Kidney (tissue), 14 donors: ENCODE data around the gene FMO1. TPM values are rescaled to one million over a fixed set of nuclear protein-coding genes. Genes with fewer than 3 reads are reported as not detected.

Source experiments
- DNase-seq, 5 donors: peaks; one replicate each; pipeline ENCODE4 v3.0.0-alpha.2; 2013 to 2020
- FAIRE-seq: peaks from 2 replicates; lab custom pipeline; 2012; peaks lifted over from hg19 to GRCh38; lab: Jason Lieb, UNC
- H3K27ac ChIP-seq, 2 donors: one replicate each; pipeline ENCODE4 v1.7.0; 2013; ENCODE audit warnings: low read depth in 2 of 2, low read length in 2 of 2, inconsistent platforms in 1 of 2
- H3K27me3 ChIP-seq: one replicate; pipeline ENCODE4 v1.7.1; 2013; ENCODE audit warnings: low read length, inconsistent platforms; ENCODE audit not compliant: control insufficient read depth, insufficient read depth
- H3K36me3 ChIP-seq, 3 donors: one replicate each; pipeline versions ENCODE4 v1.7.0 to v1.7.1; 2013; ENCODE audit warnings: low read length in 3 of 3, control low read depth in 1 of 3, inconsistent platforms in 1 of 3; ENCODE audit not compliant: insufficient read depth in 3 of 3, control insufficient read depth in 2 of 3
- H3K4me1 ChIP-seq, 3 donors: one replicate each; pipeline versions ENCODE4 v1.7.0 to v1.7.1; 2013; ENCODE audit warnings: low read length in 3 of 3, inconsistent platforms in 1 of 3, low read depth in 1 of 3; ENCODE audit not compliant: control insufficient read depth in 2 of 3, insufficient read depth in 2 of 3
- H3K4me3 ChIP-seq, 3 donors: one replicate each; pipeline versions ENCODE4 v1.7.0 to v1.8.1; 2013; ENCODE audit warnings: low read length in 3 of 3, control low read depth in 1 of 3, inconsistent platforms in 1 of 3
- H3K9ac ChIP-seq, 3 donors: one replicate each; pipeline versions ENCODE4 v1.7.0 to v1.7.1; 2013; ENCODE audit warnings: low read length in 3 of 3, control low read depth in 1 of 3, inconsistent platforms in 1 of 3
- H3K9me3 ChIP-seq, 3 donors: one replicate each; pipeline versions ENCODE4 v1.7.0 to v1.7.1; 2013; ENCODE audit warnings: low read length in 3 of 3, control low read depth in 1 of 3, inconsistent platforms in 1 of 3; ENCODE audit not compliant: control insufficient read depth in 2 of 3, insufficient read depth in 1 of 3
- intact Hi-C: fragments of 100-400 bp; cut with DNase I; formaldehyde crosslinking; loops from one replicate; pipeline ENCODE4 v1.11.1; 2022
- polyA plus RNA-seq: library from polyadenylated mRNA; stranded (reverse); fragments of 350-450 nt; fragmentation: Illumina TruSeq; extraction: RNeasy Lipid Tissue Mini Kit (QIAGEN cat#74804); gene quantifications from one replicate; pipeline ENCODE4 v1.2.3, GENCODE V29; 2014; ENCODE audit warnings: low read depth, low replicate concordance; ENCODE audit not compliant: insufficient read depth
- total RNA-seq: library from RNA; stranded (reverse); fragmentation: NEBNext Ultra II Directional; extraction: Animal tissue kit (Norgen Biotek cat#: 25700); gene quantifications from one replicate; pipeline ENCODE4 v1.2.1, GENCODE V29; 2021
- TF ChIP-seq, protein P1 (sequence below): IDR thresholded peaks from 3 replicates; pipeline ENCODE4 v1.5.1; 2012; ENCODE audit warnings: mild to moderate bottlenecking, moderate library complexity, borderline replicate concordance; ENCODE audit not compliant: insufficient read depth; ENCODE audit errors: extremely low read depth
- donor health status: control.
- donor health status: control.
- donor health status: control.
- donor health status: control.
- donor health status: control.
- donor health status: DM: yes; HTN: yes; CAD: no.
- donor health status: Normal renal cell carcinoma (clear cell type).

The FMO1 gene
- total and polyA plus RNA-seq, 2 donors from 2014 or later, result 16.5 to 116 TPM

DNA sequence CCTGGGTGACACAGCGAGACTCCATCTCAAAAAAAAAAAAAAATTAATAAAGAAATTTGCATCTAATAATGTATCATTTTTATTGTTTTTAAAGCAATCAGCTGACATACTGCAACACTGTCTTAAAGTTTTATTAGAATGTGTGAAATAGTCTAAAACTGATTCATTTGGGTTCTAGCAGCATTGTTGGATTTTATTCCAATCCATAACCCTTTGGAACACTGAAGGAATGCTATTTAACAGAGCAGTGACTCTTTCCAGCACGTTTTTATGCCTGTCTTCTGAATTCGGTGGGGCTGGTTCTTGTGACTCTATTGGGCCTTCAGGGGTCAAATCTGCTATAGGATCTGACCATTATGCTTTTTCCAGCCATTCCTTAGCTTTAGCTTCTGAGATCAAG, 47.5 kb downstream of the FMO1 start:
- TF ChIP-seq, protein P1, sequence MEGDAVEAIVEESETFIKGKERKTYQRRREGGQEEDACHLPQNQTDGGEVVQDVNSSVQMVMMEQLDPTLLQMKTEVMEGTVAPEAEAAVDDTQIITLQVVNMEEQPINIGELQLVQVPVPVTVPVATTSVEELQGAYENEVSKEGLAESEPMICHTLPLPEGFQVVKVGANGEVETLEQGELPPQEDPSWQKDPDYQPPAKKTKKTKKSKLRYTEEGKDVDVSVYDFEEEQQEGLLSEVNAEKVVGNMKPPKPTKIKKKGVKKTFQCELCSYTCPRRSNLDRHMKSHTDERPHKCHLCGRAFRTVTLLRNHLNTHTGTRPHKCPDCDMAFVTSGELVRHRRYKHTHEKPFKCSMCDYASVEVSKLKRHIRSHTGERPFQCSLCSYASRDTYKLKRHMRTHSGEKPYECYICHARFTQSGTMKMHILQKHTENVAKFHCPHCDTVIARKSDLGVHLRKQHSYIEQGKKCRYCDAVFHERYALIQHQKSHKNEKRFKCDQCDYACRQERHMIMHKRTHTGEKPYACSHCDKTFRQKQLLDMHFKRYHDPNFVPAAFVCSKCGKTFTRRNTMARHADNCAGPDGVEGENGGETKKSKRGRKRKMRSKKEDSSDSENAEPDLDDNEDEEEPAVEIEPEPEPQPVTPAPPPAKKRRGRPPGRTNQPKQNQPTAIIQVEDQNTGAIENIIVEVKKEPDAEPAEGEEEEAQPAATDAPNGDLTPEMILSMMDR, result no peak
- Histone ChIP-seq H3K4me1 (no peaks in the 10 kb centered on the region), H3K27ac (no peak overlapping the region), H3K9me3 (no peaks in the 10 kb centered on the region), H3K27me3 (no peaks in the 10 kb centered on the region), H3K36me3 (no peaks in the 10 kb centered on the region), H3K4me3 (no peak overlapping the region), H3K9ac (no peak overlapping the region)
- no peak for DNase-seq
- FAIRE-seq, result no peak
- intact Hi-C loops, result no loop called here

- H3K27ac ChIP-seq, result no peak overlapping the region
- no peaks in the 10 kb centered on the region for H3K9me3 ChIP-seq
- intact Hi-C loops, result no loop called here
- no peaks in the 10 kb centered on the region for H3K27me3 ChIP-seq
- no peaks in the 10 kb centered on the region for H3K36me3 ChIP-seq
- H3K9ac ChIP-seq, result no peak overlapping the region
- DNase-seq (no peak), FAIRE-seq (no peak)
- TF ChIP-seq, protein P1, result no peak
- H3K4me1 ChIP-seq, result no peaks in the 10 kb centered on the region
- no peak overlapping the region for H3K4me3 ChIP-seq
Observed at GRCh38 chr1:171296897-171297296, 48.6 kb downstream of the FMO1 start.

GRCh38 chr1:171298696-171299095, 50.4 kb downstream of the FMO1 start:
- no peaks in the 10 kb centered on the region for H3K9me3 ChIP-seq
- intact Hi-C loops, result no loop called here
- no peaks in the 10 kb centered on the region for H3K27me3 ChIP-seq
- no peak for DNase-seq
- TF ChIP-seq, protein P1, result no peak
- no peak overlapping the region for H3K9ac ChIP-seq
- no peaks in the 10 kb centered on the region for H3K36me3 ChIP-seq
- H3K4me1 ChIP-seq, result no peaks in the 10 kb centered on the region
- no peak for FAIRE-seq
- no peak overlapping the region for H3K27ac ChIP-seq
- H3K4me3 ChIP-seq, result no peak overlapping the region

GRCh38 chr1:171299342-171299741, 51.0 kb downstream of the FMO1 start:
- FAIRE-seq, result no peak
- intact Hi-C loops, result no loop called here
- TF ChIP-seq, protein P1, result no peak

More at GRCh38 chr1:171299342-171299741, 51.0 kb downstream of the FMO1 start:
- Histone ChIP-seq H3K9me3 (no peaks in the 10 kb centered on the region), H3K27ac (no peak overlapping the region), H3K9ac (no peak overlapping the region), H3K4me1 (no peaks in the 10 kb centered on the region), H3K36me3 (no peaks in the 10 kb centered on the region), H3K4me3 (no peak overlapping the region), H3K27me3 (no peaks in the 10 kb centered on the region)
- DNase-seq, result no peak
